AG09309 (cell line): Measurements from ENCODE around the gene BATF.

ENCODE experiments used
- DNase-seq: peaks from one replicate; pipeline ENCODE4 v3.0.0-alpha.2; 2010; ENCODE audit warnings: low read depth
- H3K4me3 ChIP-seq: 2 replicates; pipeline ENCODE4 v1.5.1; 2011; ENCODE audit warnings: mild to moderate bottlenecking, low read depth, low read length, moderate library complexity; ENCODE audit not compliant: control insufficient read depth
- CTCF ChIP-seq: IDR thresholded peaks from 2 replicates; pipeline ENCODE4 v1.5.1; 2011; ENCODE audit warnings: mild to moderate bottlenecking, low read depth, low read length, inconsistent platforms; ENCODE audit not compliant: insufficient read depth, control insufficient read depth; ENCODE audit errors: missing control alignments

BATF gene

DNA sequence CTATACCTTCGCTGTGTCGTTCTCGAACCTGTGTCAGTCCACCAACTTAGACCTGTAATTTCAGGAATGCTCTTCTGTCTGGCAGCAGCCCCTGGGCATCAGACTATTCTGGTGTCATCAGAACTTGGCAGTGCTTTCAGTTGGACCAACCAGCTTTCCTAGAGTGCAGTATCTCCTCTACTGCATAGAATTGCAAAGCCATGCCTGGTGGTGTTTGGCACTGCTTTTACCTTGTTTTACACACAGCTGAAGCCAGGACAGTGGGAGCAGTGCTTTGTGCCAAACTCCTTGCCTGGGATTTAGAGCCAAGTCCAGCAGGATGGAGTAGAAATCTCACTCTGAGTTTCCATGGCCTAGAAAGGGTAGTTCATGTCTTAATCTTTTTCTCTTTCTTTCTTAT lies 57.6 kb downstream of the BATF start:
- no peak for DNase-seq
- H3K4me3 ChIP-seq = no peak overlapping the region
- TF ChIP-seq CTCF = no peak

DNA sequence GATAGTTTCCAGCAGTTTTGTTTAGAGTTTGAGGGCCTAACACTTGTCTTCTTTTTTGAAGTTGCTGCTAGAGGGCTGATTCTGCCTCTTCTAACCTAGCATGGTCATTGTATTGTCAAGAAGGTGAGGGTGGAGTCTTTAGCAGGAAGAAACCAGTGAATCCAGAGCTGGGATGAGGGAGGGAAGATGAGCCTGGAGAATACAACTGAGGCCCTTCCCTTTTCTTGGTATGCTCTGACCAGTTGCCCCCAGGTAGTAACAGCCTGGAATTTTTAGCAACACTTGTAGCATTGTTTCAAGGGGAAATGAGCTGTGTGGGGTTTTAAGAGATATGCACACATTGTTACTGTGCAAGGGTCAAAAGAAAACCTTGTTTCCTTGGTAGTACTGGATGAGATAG lies 65.1 kb downstream of the BATF start:
- DNase-seq = no peak
- TF ChIP-seq CTCF = no peak
- no peak overlapping the region for H3K4me3 ChIP-seq

- DNase-seq = no peak
- no peak overlapping the region for H3K4me3 ChIP-seq
- TF ChIP-seq CTCF = no peak
Observed at GRCh38 chr14:75589931-75590330, 67.7 kb downstream of the BATF start.

DNA sequence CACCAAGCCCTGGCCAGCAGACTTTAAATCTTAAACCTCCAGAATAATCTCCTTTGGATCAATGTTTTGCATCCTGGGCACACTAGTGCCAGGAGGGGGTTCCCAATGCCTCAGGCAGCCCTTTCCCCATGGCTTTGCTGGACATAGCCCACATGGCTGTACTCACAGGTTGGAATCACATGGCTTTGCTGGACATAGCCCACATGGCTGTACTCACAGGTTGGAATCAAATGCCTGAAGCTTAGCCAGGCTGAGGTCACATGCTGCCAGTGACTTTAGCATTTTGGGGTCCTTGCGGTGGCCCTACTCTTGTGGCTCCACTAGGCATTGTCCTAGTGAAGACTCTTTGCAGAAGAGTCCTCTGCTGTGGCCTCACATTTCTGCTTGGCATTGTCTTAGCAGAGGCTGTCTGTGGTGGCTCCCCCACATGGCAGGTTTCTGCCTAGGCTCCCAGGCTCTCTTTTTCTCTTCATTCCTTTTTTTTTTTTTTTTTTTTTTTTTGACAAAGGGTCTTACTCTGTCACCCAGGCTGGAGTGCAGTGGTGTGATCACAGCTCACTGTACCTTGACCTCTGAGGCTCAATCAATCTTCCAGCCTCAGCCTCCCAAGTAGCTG lies 69.2 kb downstream of the BATF start:
- no peak for TF ChIP-seq CTCF
- H3K4me3 ChIP-seq = no peak overlapping the region
- no peak for DNase-seq

GRCh38 chr14:75591987-75592575 lies 69.8 kb downstream of the BATF start:
- TF ChIP-seq CTCF = no peak
- DNase-seq = no peak
- no peak overlapping the region for H3K4me3 ChIP-seq

- TF ChIP-seq CTCF = no peak
- H3K4me3 ChIP-seq = no peak overlapping the region
- no peak for DNase-seq
Observed at GRCh38 chr14:75595226-75595625, 73.0 kb downstream of the BATF start.
